Liver (tissue), 9 donors: Measurements from ENCODE around the gene PLCB1. TPM values are rescaled to one million over a fixed set of nuclear protein-coding genes. Genes with fewer than 3 reads are reported as not detected.
A peak's percentile ranks its signal among the peaks of the same experiment; 100 is the strongest.
"Not testable (repeated sequence)": the region's sequence is repeated elsewhere in the genome, so short reads cannot be mapped to it uniquely, and the experiment has no call there.

Source experiments
- DNase-seq: peaks from one replicate; pipeline ENCODE4 v3.0.0-alpha.2; 2017; ENCODE audit warnings: low spot score
- H3K27ac ChIP-seq, 2 donors: one replicate each; pipeline ENCODE4 v1.7.0; 2013; ENCODE audit warnings: inconsistent platforms in 2 of 2, low read length in 2 of 2, control low read depth in 1 of 2, low read depth in 1 of 2, mild to moderate bottlenecking in 1 of 2
- H3K27me3 ChIP-seq, 4 donors: one replicate each; pipeline versions ENCODE4 v1.6.1 to v1.7.0; 2013; ENCODE audit warnings: low read length in 3 of 4, inconsistent platforms in 1 of 4, mild to moderate bottlenecking in 1 of 4, moderate library complexity in 1 of 4; ENCODE audit not compliant: control insufficient read depth in 4 of 4, insufficient read depth in 4 of 4
- H3K36me3 ChIP-seq, 4 donors: one replicate each; pipeline versions ENCODE4 v1.6.1 to v1.7.0; 2013; ENCODE audit warnings: low read length in 3 of 4, mild to moderate bottlenecking in 3 of 4, low read depth in 1 of 4, moderate library complexity in 1 of 4; ENCODE audit not compliant: control insufficient read depth in 4 of 4, insufficient read depth in 3 of 4
- H3K4me1 ChIP-seq, 4 donors: one replicate each; pipeline versions ENCODE4 v1.6.1 to v1.7.0; 2013; ENCODE audit warnings: low read length in 3 of 4, mild to moderate bottlenecking in 3 of 4, moderate library complexity in 1 of 4; ENCODE audit not compliant: control insufficient read depth in 4 of 4, insufficient read depth in 4 of 4
- H3K4me3 ChIP-seq, 3 donors: one replicate each; pipeline versions ENCODE4 v1.6.1 to v1.7.0; 2013; ENCODE audit warnings: low read length in 3 of 3, control low read depth in 1 of 3, low read depth in 1 of 3, mild to moderate bottlenecking in 1 of 3
- H3K9ac ChIP-seq, 2 donors: one replicate each; pipeline ENCODE4 v1.7.0; 2013; ENCODE audit warnings: low read length in 2 of 2, mild to moderate bottlenecking in 2 of 2, moderate library complexity in 2 of 2, control low read depth in 1 of 2, low read depth in 1 of 2
- H3K9me3 ChIP-seq, 4 donors: one replicate each; pipeline versions ENCODE4 v1.6.1 to v1.7.0; 2013; ENCODE audit warnings: low read length in 3 of 4; ENCODE audit not compliant: control insufficient read depth in 4 of 4
- CTCF ChIP-seq: fragments of 150-350 bp; IDR thresholded peaks from 2 replicates; pipeline ENCODE4 v1.5.1; 2017; ENCODE audit warnings: improper control_type of control experiment, low read depth, low read length; ENCODE audit not compliant: missing input control
- EGR1 ChIP-seq, 2 donors: IDR thresholded peaks; 2 replicates each; pipeline ENCODE4 v1.6.1; 2016 to 2018; ENCODE audit warnings: antibody characterized with exemption in 2 of 2, low read depth in 2 of 2
- FOXA2 ChIP-seq: IDR thresholded peaks from 2 replicates; pipeline ENCODE4 v1.6.1; 2016; ENCODE audit warnings: antibody characterized with exemption
- HNF4A ChIP-seq, 2 donors: conservative IDR thresholded peaks; 2 replicates each; pipeline ENCODE4 v1.6.1; 2016; ENCODE audit warnings: antibody characterized with exemption in 2 of 2, mild to moderate bottlenecking in 2 of 2
- HNF4G ChIP-seq: IDR thresholded peaks from 2 replicates; pipeline ENCODE4 v1.6.1; 2016; ENCODE audit warnings: antibody characterized with exemption
- NR2F2 ChIP-seq: IDR thresholded peaks from 2 replicates; pipeline ENCODE4 v1.6.1; 2016; ENCODE audit warnings: antibody characterized with exemption
- RAD21 ChIP-seq, 2 donors: IDR thresholded peaks; 2 replicates each; pipeline ENCODE4 v1.6.1; 2016; ENCODE audit warnings: antibody characterized with exemption in 2 of 2, mild to moderate bottlenecking in 2 of 2
- REST ChIP-seq: IDR thresholded peaks from 2 replicates; pipeline ENCODE4 v1.6.1; 2016; ENCODE audit warnings: antibody characterized with exemption, mild to moderate bottlenecking
- SP1 ChIP-seq: IDR thresholded peaks from 2 replicates; pipeline ENCODE4 v1.6.1; 2018; ENCODE audit warnings: antibody characterized with exemption, mild to moderate bottlenecking
- TAF1 ChIP-seq: conservative IDR thresholded peaks from 2 replicates; pipeline ENCODE4 v1.6.1; 2016; ENCODE audit warnings: antibody characterized with exemption, mild to moderate bottlenecking
- YY1 ChIP-seq: IDR thresholded peaks from 2 replicates; pipeline ENCODE4 v1.6.1; 2016; ENCODE audit warnings: antibody characterized with exemption, mild to moderate bottlenecking
- WGBS: extraction: QIAGEN DNeasy Blood & Tissue Kit; methylation state at CpG from one replicate; pipeline ENCODE4 v1.1.7; 2013; 5-methylcytosine and 5-hydroxymethylcytosine counted together
- polyA plus RNA-seq, 2 donors: library from polyadenylated mRNA; stranded (reverse) in 1 of 2; unstranded in 1 of 2; fragments of 200-250 nt in 1 of 2; fragments of >200 nt in 1 of 2; fragmentation: Nextera tagmentation in 1 of 2; extraction: Ambion mirVana in 1 of 2; gene quantifications; one replicate each; pipeline versions ENCODE4 v1.2.1 to v1.2.3, GENCODE V29; 2013 to 2015
- total RNA-seq, 2 donors: library from RNA; depleted of rRNA; stranded (reverse); fragments of >200 nt; gene quantifications; one replicate each; pipeline ENCODE4 v1.2.3, GENCODE V29; 2014
- donor health status: healthy.
- donor health status: healthy.
- donor health status: healthy.
- donor health status: healthy.
- donor health status: healthy.

Gene PLCB1
- total and polyA plus RNA-seq, 4 donors, result 3.7 to 13.5 (median 5.9) TPM

- H3K27ac ChIP-seq, H3K27me3 ChIP-seq, H3K9ac ChIP-seq, DNase-seq, H3K9me3 ChIP-seq, H3K4me1 ChIP-seq, H3K4me3 ChIP-seq, H3K36me3 ChIP-seq: not testable (repeated sequence)
- WGBS, result 72% methylated on average over 3 of the region's 3 CpGs
These were observed 721.1 kb downstream of the PLCB1 start for GRCh38 chr20:8853211-8853610.

GRCh38 chr20:8853805-8854338 lies 721.8 kb downstream of the PLCB1 start:
- H3K9me3 ChIP-seq, result no peaks in the 10 kb centered on the region
- WGBS, result 29% methylated on average over 6 of the region's 6 CpGs
- H3K36me3 ChIP-seq, result no peaks in the 10 kb centered on the region
- no peak for TF ChIP-seq NR2F2
- peak; percentile 79 to 86 for TF ChIP-seq RAD21 (IDR thresholded peaks at IDR 0.05)
- TF ChIP-seq CTCF, result peak; percentile 83
- no peak overlapping the region for H3K9ac ChIP-seq
- no peak overlapping the region for H3K4me3 ChIP-seq
- H3K4me1 ChIP-seq, result peaks cover 0 to 6% (median 0%) of the 10 kb centered on the region in 4 donors
- no peak for DNase-seq
- peak overlapping the region in 1 of 2 donors; percentile 41 for H3K27ac ChIP-seq
- no peaks in the 10 kb centered on the region for H3K27me3 ChIP-seq

- Histone ChIP-seq H3K27ac (no peak overlapping the region), H3K36me3 (no peaks in the 10 kb centered on the region), H3K4me1 (peaks cover 0 to 6% (median 0%) of the 10 kb centered on the region in 4 donors), H3K4me3 (no peak overlapping the region), H3K9ac (no peak overlapping the region), H3K9me3 (no peaks in the 10 kb centered on the region), H3K27me3 (no peaks in the 10 kb centered on the region)
- peak in 1 of 2 donors; percentile 4 for TF ChIP-seq RAD21 (IDR thresholded peaks at IDR 0.05)
- no peak for TF ChIP-seq FOXA2
- TF ChIP-seq YY1, result no peak
- no peak for DNase-seq
- 75% methylated on average over 12 of the region's 12 CpGs for WGBS
These were observed 722.5 kb downstream of the PLCB1 start for GRCh38 chr20:8854571-8854970.

GRCh38 chr20:8855315-8855714 lies 723.2 kb downstream of the PLCB1 start:
- Histone ChIP-seq H3K4me3 (no peak overlapping the region), H3K27me3 (no peaks in the 10 kb centered on the region), H3K9ac (no peak overlapping the region), H3K36me3 (no peaks in the 10 kb centered on the region), H3K27ac (no peak overlapping the region), H3K4me1 (peaks cover 0 to 6% (median 0%) of the 10 kb centered on the region in 4 donors), H3K9me3 (no peaks in the 10 kb centered on the region)
- TF ChIP-seq NR2F2 (no peak), EGR1 (IDR thresholded peaks at IDR 0.05; ENCODE audit: low read depth in 2 of 2) (no peak), SP1 (peak; percentile 25)
- no peak for DNase-seq

GRCh38 chr20:8856668-8857067 lies 724.6 kb downstream of the PLCB1 start:
- Histone ChIP-seq H3K36me3 (no peaks in the 10 kb centered on the region), H3K4me3 (no peak overlapping the region), H3K27me3 (no peaks in the 10 kb centered on the region), H3K4me1 (peaks cover 0 to 6% (median 0%) of the 10 kb centered on the region in 4 donors), H3K9me3 (no peaks in the 10 kb centered on the region), H3K9ac (no peak overlapping the region), H3K27ac (no peak overlapping the region)
- no peak for DNase-seq
- WGBS, result 100% methylated on average over 1 of the region's 1 CpG
- no peak for TF ChIP-seq FOXA2
- TF ChIP-seq HNF4G, result no peak
- no peak for TF ChIP-seq HNF4A (conservative IDR thresholded peaks at IDR 0.05)
- TF ChIP-seq EGR1 (IDR thresholded peaks at IDR 0.05; ENCODE audit: low read depth in 2 of 2), result no peak
- TF ChIP-seq CTCF, result no peak
- TF ChIP-seq REST, result no peak
- TF ChIP-seq TAF1, result no peak
- TF ChIP-seq YY1, result no peak
